ENCODE results near the gene CFAP57.
A peak's percentile ranks its signal among the peaks of the same experiment; 100 is the strongest.
"Not testable (repeated sequence)": the region's sequence is repeated elsewhere in the genome, so short reads cannot be mapped to it uniquely, and the experiment has no call there.

The CFAP57 gene

GRCh38 chr1:43177691-43178090, 5.6 kb downstream of the CFAP57 start:
- DNase-seq, result no peak

- no peak for DNase-seq
Measured at GRCh38 chr1:43184388-43184787, 12.3 kb downstream of the CFAP57 start.

- no peak for DNase-seq
Measured at GRCh38 chr1:43184995-43185394, 12.9 kb downstream of the CFAP57 start.

GRCh38 chr1:43188106-43188505, 16.0 kb downstream of the CFAP57 start:
- DNase-seq, result no peak

- DNase-seq, result no peak
Measured at GRCh38 chr1:43194509-43194908, 22.4 kb downstream of the CFAP57 start.

- no peak for DNase-seq
Measured at GRCh38 chr1:43197343-43198127, 25.4 kb downstream of the CFAP57 start.

GRCh38 chr1:43199093-43199726, 27.1 kb downstream of the CFAP57 start:
- DNase-seq, result no peak

GRCh38 chr1:43203859-43204258, 31.7 kb downstream of the CFAP57 start:
- no peak for DNase-seq

- no peak for DNase-seq
Measured at GRCh38 chr1:43204394-43204793, 32.3 kb downstream of the CFAP57 start.

- peak; percentile 67 for DNase-seq
Measured at GRCh38 chr1:43205671-43206070, 33.5 kb downstream of the CFAP57 start.

GRCh38 chr1:43206600-43207228, 34.6 kb downstream of the CFAP57 start:
- peak; percentile 100 for DNase-seq

GRCh38 chr1:43207229-43207853, 35.2 kb downstream of the CFAP57 start:
- peak; percentile 94 for DNase-seq

- not testable (repeated sequence) for DNase-seq
Measured at GRCh38 chr1:43208277-43208676, 36.1 kb downstream of the CFAP57 start.

- no peak for DNase-seq
Measured at GRCh38 chr1:43214501-43215444, 42.6 kb downstream of the CFAP57 start.

GRCh38 chr1:43217747-43218146, 45.6 kb downstream of the CFAP57 start:
- no peak for DNase-seq

GRCh38 chr1:43220905-43221778, 49.0 kb downstream of the CFAP57 start:
- DNase-seq, result no peak

- no peak for DNase-seq
Measured at GRCh38 chr1:43221797-43222196, 49.7 kb downstream of the CFAP57 start.

GRCh38 chr1:43222879-43223278, 50.7 kb downstream of the CFAP57 start:
- no peak for DNase-seq

GRCh38 chr1:43225168-43225567, 53.0 kb downstream of the CFAP57 start:
- DNase-seq, result peak; percentile 11

GRCh38 chr1:43227143-43227764, 55.1 kb downstream of the CFAP57 start:
- peak; percentile 77 for DNase-seq

Measured in EL (cell line).